HEK293T (cell line): Measurements from ENCODE around the gene CEP350.

Source experiments
- CTCF ChIA-PET: fragments of 350-600 bp; formaldehyde crosslinking; extraction: SDS; loops from one replicate; lab custom pipeline; 2021; ENCODE audit warnings: antibody characterized with exemption, inconsistent platforms; lab: Yijun Ruan, JAX
- POLR2A ChIA-PET: fragments of 350-600 bp; formaldehyde crosslinking; extraction: SDS; loops from one replicate; lab custom pipeline; 2020; ENCODE audit warnings: antibody characterized with exemption, inconsistent platforms; lab: Yijun Ruan, JAX
- DNase-seq: peaks from one replicate; pipeline ENCODE4 v3.0.0; 2012; ENCODE audit warnings: mixed read lengths; ENCODE audit errors: extremely low spot score
- ARNT ChIP-seq: fragments of 450-650 bp; IDR thresholded peaks from 2 replicates; pipeline ENCODE4 v1.6.1; 2017; ENCODE audit warnings: mild to moderate bottlenecking
- BHLHE40 ChIP-seq: fragments of 450-650 bp; IDR thresholded peaks from 2 replicates; pipeline ENCODE4 v1.6.1; 2016; ENCODE audit warnings: mild to moderate bottlenecking, moderate library complexity, borderline replicate concordance
- CTBP1 ChIP-seq: fragments of 450-650 bp; IDR thresholded peaks from 2 replicates; pipeline ENCODE4 v1.6.1; 2016; ENCODE audit warnings: borderline replicate concordance
- ELF4 ChIP-seq: fragments of 450-650 bp; IDR thresholded peaks from 2 replicates; pipeline ENCODE4 v1.6.1; 2017; ENCODE audit warnings: antibody characterized with exemption
- FOXA1 ChIP-seq: fragments of 450-650 bp; IDR thresholded peaks from 2 replicates; pipeline ENCODE4 v1.6.1; 2016; ENCODE audit warnings: mild to moderate bottlenecking
- FOXK2 ChIP-seq: fragments of 450-650 bp; IDR thresholded peaks from 2 replicates; pipeline ENCODE4 v1.6.1; 2016; ENCODE audit warnings: mild to moderate bottlenecking
- FOXM1 ChIP-seq: fragments of 450-650 bp; IDR thresholded peaks from 2 replicates; pipeline ENCODE4 v1.6.1; 2017; ENCODE audit warnings: mild to moderate bottlenecking, borderline replicate concordance
- HDGF ChIP-seq: fragments of 450-650 bp; IDR thresholded peaks from 2 replicates; pipeline ENCODE4 v1.6.1; 2017; ENCODE audit warnings: antibody characterized with exemption, borderline replicate concordance
- L3MBTL2 ChIP-seq: fragments of 450-650 bp; conservative IDR thresholded peaks from 2 replicates; pipeline ENCODE4 v1.6.1; 2016; ENCODE audit warnings: mild to moderate bottlenecking
- LEF1 ChIP-seq: fragments of 450-650 bp; IDR thresholded peaks from 2 replicates; pipeline ENCODE4 v1.6.1; 2017; ENCODE audit warnings: mild to moderate bottlenecking, borderline replicate concordance
- NFRKB ChIP-seq: fragments of 450-650 bp; IDR thresholded peaks from 2 replicates; pipeline ENCODE4 v1.6.1; 2016; ENCODE audit warnings: mild to moderate bottlenecking, moderate library complexity
- SP1 ChIP-seq: fragments of 450-650 bp; IDR thresholded peaks from 2 replicates; pipeline ENCODE4 v1.6.1; 2017
- SUZ12 ChIP-seq: fragments of 450-650 bp; IDR thresholded peaks from 2 replicates; pipeline ENCODE4 v1.6.1; 2016; ENCODE audit warnings: mild to moderate bottlenecking
- TARDBP ChIP-seq: fragments of 450-650 bp; IDR thresholded peaks from 2 replicates; pipeline ENCODE4 v1.6.1; 2016
- ZNF384 ChIP-seq: fragments of 450-650 bp; IDR thresholded peaks from 2 replicates; pipeline ENCODE4 v1.6.1; 2016
- TF ChIP-seq, protein P1 (sequence below): fragments of 450-650 bp; IDR thresholded peaks from 2 replicates; pipeline ENCODE4 v1.6.1; 2016

The CEP350 gene

DNA sequence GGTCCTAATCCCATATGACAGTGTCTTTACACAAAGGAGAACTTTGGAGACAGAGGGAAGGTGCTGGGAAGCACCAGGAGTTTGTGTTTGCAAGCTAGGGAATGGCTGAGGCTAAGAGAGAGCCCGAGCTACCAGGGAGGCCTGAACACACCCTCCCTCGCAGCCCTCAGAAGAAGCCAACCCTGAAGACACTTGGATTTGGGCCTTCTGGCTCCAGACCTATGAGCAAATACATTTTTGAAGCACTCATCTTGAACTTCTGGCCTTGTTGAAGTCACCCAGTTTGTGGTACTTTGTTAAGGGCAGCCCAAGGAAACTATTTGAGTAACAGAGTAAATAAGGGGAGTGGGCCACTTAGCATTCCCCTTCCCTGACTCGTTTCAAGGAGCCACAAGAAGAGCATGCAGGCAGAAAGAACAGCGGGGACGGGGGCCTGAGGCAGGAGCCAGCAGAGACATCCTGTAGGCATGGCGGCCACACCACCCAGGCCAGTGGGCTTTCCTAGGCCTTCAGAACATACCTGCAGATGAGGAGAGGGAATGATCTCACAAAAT is 186.8 kb downstream of the CEP350 start:
- CTCF ChIA-PET: no interaction called here
- POLR2A ChIA-PET: no interaction called here

DNA sequence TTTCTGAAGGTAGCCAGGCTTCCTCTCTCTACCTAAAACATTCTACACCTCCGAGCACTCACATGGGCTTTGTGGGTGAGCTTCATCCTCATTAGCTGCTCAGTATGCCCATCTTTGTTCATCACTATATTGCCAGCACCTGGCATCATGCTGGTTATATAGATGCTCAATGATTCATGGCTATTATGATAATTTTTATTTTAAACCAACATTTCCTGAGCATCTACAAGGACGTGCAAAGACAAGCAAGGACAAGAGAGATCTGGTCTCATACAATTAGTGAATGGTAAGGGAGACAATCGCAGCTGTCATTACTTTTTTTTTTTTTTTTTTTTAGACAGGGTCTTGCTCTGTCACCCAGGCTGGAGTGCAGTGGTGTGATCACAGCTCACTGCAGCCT is 188.7 kb downstream of the CEP350 start:
- TF ChIP-seq ARNT (no peak), FOXA1 (no peak), ELF4 (no peak), L3MBTL2 (no peak), FOXK2 (no peak), ZNF384 (no peak), SUZ12 (no peak), BHLHE40 (no peak), HDGF (no peak), FOXM1 (no peak)
- TF ChIP-seq, protein P1, sequence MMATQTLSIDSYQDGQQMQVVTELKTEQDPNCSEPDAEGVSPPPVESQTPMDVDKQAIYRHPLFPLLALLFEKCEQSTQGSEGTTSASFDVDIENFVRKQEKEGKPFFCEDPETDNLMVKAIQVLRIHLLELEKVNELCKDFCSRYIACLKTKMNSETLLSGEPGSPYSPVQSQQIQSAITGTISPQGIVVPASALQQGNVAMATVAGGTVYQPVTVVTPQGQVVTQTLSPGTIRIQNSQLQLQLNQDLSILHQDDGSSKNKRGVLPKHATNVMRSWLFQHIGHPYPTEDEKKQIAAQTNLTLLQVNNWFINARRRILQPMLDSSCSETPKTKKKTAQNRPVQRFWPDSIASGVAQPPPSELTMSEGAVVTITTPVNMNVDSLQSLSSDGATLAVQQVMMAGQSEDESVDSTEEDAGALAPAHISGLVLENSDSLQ: no peak
- CTCF ChIA-PET: interaction anchor here (0.7 kb wide), 1 partner anchor 1022 kb away, joined by 6 read pairs; no protein-coding TSS in a partner anchor
- POLR2A ChIA-PET: interaction anchor here (3.2 kb wide), 1 partner anchor 11 kb away, joined by 13 read pairs; the partner anchor contains the start of gene QSOX1
- DNase-seq: no peak

More for the DNA sequence above, 186.8 kb downstream of the CEP350 start:
- no peak for DNase-seq
- TF ChIP-seq FOXM1 (no peak), FOXA1 (no peak), HDGF (no peak), ZNF384 (no peak), SP1 (no peak), SUZ12 (no peak), LEF1 (no peak), TARDBP (no peak), L3MBTL2 (no peak), FOXK2 (no peak), BHLHE40 (no peak), CTBP1 (no peak), ELF4 (no peak), NFRKB (no peak), ARNT (no peak)
- TF ChIP-seq, protein P1: no peak

DNA sequence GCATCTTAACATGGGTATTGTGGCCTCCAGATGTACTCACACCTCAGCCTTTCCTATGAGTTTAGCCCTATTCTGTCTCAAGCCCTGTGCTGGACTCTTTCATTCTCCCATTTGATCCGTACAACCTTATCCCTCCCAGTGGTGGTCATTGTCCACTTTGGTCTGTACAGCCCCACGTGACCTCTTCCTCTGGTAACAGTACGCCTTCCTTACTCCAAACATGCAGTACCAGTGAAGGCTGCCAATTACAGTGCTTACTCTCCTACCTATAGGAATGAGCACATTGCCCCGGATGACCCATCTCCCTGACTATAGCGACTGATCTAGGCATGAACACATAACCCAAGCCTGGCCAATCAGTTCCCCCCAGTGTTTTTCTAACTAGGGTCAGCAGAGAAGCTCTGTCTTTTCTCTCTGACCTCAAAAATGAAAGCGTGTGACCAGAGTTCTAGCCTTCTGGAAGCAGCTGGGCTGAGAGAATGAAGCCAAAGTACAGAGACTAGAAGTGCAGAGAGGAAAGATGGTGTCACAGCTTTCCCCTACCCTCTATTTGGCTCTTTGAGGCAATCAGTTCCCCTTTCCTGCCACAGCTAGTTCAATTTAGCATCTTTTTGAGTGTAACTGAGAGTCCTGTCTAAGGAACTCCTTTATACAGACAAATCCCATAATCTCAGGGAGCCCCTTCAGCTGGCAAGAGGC is 190.2 kb downstream of the CEP350 start:
- CTCF ChIA-PET: no interaction called here
- DNase-seq: no peak
- POLR2A ChIA-PET: interaction anchor here (3.2 kb wide), 1 partner anchor 9 kb away, joined by 13 read pairs; the partner anchor contains the start of gene QSOX1
- TF ChIP-seq NFRKB (no peak), LEF1 (no peak), CTBP1 (no peak)

DNA sequence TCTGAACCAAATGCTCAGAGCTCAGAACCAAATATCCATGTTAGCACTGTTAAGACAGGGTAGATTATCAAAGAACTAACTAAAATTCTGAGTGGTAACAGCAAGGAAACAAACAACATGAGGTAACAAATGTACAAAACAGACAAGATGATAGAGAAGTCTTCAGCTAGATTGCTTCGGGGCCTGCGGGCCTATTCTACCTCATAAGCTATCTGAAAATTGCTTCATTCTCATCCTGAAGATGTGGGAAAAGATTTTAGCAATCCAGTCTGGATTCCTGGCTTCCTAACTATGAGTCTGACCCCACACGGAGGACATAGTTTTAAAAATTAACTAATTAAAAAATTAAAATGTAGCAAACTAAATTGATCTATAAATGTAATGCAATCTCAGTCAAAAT is 190.8 kb downstream of the CEP350 start:
- DNase-seq: no peak
- no peak for TF ChIP-seq HDGF
- no peak for TF ChIP-seq FOXK2
- no peak for TF ChIP-seq CTBP1
- no peak for TF ChIP-seq FOXA1
- no peak for TF ChIP-seq SP1
- no peak for TF ChIP-seq TARDBP
- TF ChIP-seq SUZ12: no peak
- TF ChIP-seq BHLHE40: no peak
- no peak for TF ChIP-seq L3MBTL2
- no peak for TF ChIP-seq FOXM1
- TF ChIP-seq ELF4: no peak
- CTCF ChIA-PET: no interaction called here
- POLR2A ChIA-PET: interaction anchor here (3.2 kb wide), 1 partner anchor 9 kb away, joined by 13 read pairs; the partner anchor contains the start of gene QSOX1

DNA sequence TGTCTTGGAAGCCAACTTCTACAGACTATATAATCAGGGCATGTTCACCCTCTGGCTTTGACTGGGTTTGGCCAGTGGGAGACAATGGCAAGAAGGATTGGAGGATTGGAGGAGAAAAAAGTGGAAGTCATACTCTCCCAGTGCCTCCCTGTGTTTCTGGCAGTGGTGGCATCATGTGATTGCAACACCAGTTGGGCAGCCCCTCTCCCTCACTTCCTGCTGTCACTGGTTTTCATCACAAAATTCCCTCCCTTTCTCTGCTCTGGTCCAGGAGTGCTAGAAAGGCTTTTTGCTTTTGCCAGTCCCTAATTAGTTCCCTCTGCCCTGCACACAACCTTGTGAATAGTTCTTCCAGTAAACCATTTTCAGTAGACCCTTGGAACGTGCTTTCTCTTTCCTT is 196.4 kb downstream of the CEP350 start:
- CTCF ChIA-PET: no interaction called here
- no peak for TF ChIP-seq FOXK2
- POLR2A ChIA-PET: no interaction called here
- no peak for DNase-seq

DNA sequence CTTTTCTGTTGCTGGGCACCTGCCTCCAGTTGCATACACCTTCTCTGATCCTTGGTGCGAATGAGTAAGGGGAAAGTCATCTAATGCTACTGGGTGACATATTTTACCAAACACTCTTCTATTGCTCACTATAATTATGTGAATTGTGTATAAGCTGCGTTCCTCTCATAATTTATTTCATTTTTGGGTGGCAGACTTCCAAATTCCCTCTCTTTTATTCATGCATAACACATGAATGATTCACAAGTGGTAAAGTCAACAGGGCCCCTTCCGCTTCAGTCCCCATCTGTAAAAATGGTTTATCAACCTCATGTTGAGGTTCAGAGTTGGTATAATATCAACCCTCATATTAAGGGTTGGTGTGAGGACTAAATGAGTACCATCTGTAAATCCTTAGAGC is 196.9 kb downstream of the CEP350 start:
- ChIA-PET POLR2A (no interaction called here), CTCF (no interaction called here)
- TF ChIP-seq ARNT: no peak
- TF ChIP-seq LEF1: no peak
- no peak for TF ChIP-seq FOXK2
- no peak for TF ChIP-seq HDGF
- no peak for TF ChIP-seq TARDBP
- TF ChIP-seq ZNF384: no peak
- TF ChIP-seq SUZ12: no peak
- no peak for TF ChIP-seq CTBP1
- TF ChIP-seq NFRKB: no peak
- no peak for TF ChIP-seq FOXA1
- TF ChIP-seq, protein P1: no peak
- no peak for TF ChIP-seq FOXM1
- no peak for TF ChIP-seq ELF4
- TF ChIP-seq L3MBTL2: no peak
- no peak for TF ChIP-seq BHLHE40
- TF ChIP-seq SP1: no peak
- DNase-seq: no peak
